WTC11 (cell line): ENCODE results near the gene CNST. TPM values are rescaled to one million over a fixed set of nuclear protein-coding genes. Genes with fewer than 3 reads are reported as not detected.

Source experiments
- ATAC-seq: fragments of 200-7000 bp; cut with Tn5 transposase; 2 replicates; pipeline ENCODE4 v1.10.0; 2021; ENCODE audit warnings: mild to moderate bottlenecking, moderate library complexity
- CTCF ChIA-PET: fragments of 300-600 bp; sonication (Branson Sonifier 250); formaldehyde crosslinking; loops from one replicate; lab custom pipeline; 2021; ENCODE audit warnings: antibody characterized with exemption; lab: Charles Lee
- POLR2A ChIA-PET: fragments of 350-600 bp; sonication (Branson Sonifier 250); formaldehyde crosslinking; loops from one replicate; lab custom pipeline; 2021; ENCODE audit warnings: antibody characterized with exemption; lab: Charles Lee
- DNase-seq: peaks from one replicate; pipeline ENCODE4 v3.0.0; 2021; ENCODE audit warnings: low spot score
- H3K27ac Mint-ChIP-seq: 2 replicates; pipeline ENCODE4 v1.8.0; 2021; ENCODE audit warnings: mixed read lengths
- H3K27me3 Mint-ChIP-seq: 2 replicates; pipeline ENCODE4 v1.8.0; 2021; ENCODE audit warnings: low read depth, mild to moderate bottlenecking, moderate library complexity, mixed read lengths
- H3K36me3 Mint-ChIP-seq: 2 replicates; pipeline ENCODE4 v1.8.0; 2021; ENCODE audit warnings: mixed read lengths
- H3K4me1 Mint-ChIP-seq: 2 replicates; pipeline ENCODE4 v1.8.0; 2022; ENCODE audit warnings: mixed read lengths
- H3K4me3 Mint-ChIP-seq: 2 replicates; pipeline ENCODE4 v1.8.0; 2021; ENCODE audit warnings: mild to moderate bottlenecking, moderate library complexity, mixed read lengths
- H3K9me3 Mint-ChIP-seq: 2 replicates; pipeline ENCODE4 v1.8.0; 2021; ENCODE audit warnings: mixed read lengths
- AFF4 ChIP-seq: sonication (generic); formaldehyde crosslinking; IDR thresholded peaks from 2 replicates; pipeline ENCODE4 v1.8.1; 2023; ENCODE audit warnings: mild to moderate bottlenecking, missing genetic modification reagents, borderline replicate concordance
- EMX1 ChIP-seq: fragments of 250-450 bp; sonication (Bioruptor Pico); IDR thresholded peaks from 2 replicates; pipeline ENCODE4 v1.8.0; 2021; ENCODE audit warnings: mild to moderate bottlenecking
- ESRRA ChIP-seq: sonication (generic); formaldehyde crosslinking; IDR thresholded peaks from 2 replicates; pipeline ENCODE4 v1.8.1; 2022; ENCODE audit warnings: mild to moderate bottlenecking, missing genetic modification reagents, borderline replicate concordance
- IRF2 ChIP-seq: sonication (generic); formaldehyde crosslinking; IDR thresholded peaks from 2 replicates; pipeline ENCODE4 v1.8.0; 2022; ENCODE audit warnings: low read depth, missing genetic modification reagents, borderline replicate concordance
- JUN ChIP-seq: sonication (generic); formaldehyde crosslinking; IDR thresholded peaks from 2 replicates; pipeline ENCODE4 v1.8.0; 2023; ENCODE audit warnings: mild to moderate bottlenecking, missing genetic modification reagents
- KAT7 ChIP-seq: sonication (generic); formaldehyde crosslinking; IDR thresholded peaks from 2 replicates; pipeline ENCODE4 v1.8.1; 2023; ENCODE audit warnings: missing genetic modification reagents, mild to moderate bottlenecking, borderline replicate concordance
- NFATC4 ChIP-seq: fragments of 250-450 bp; sonication (Bioruptor Pico); IDR thresholded peaks from 2 replicates; pipeline ENCODE4 v1.9.0; 2021; ENCODE audit warnings: mild to moderate bottlenecking
- RELA ChIP-seq: sonication (generic); formaldehyde crosslinking; IDR thresholded peaks from 2 replicates; pipeline ENCODE4 v1.8.1; 2022; ENCODE audit warnings: missing genetic modification reagents, mild to moderate bottlenecking, borderline replicate concordance
- ZBTB21 ChIP-seq: sonication (generic); formaldehyde crosslinking; IDR thresholded peaks from 2 replicates; pipeline ENCODE4 v1.8.1; 2023; ENCODE audit warnings: mild to moderate bottlenecking, missing genetic modification reagents, borderline replicate concordance
- ZNF219 ChIP-seq: sonication (generic); formaldehyde crosslinking; IDR thresholded peaks from 2 replicates; pipeline ENCODE4 v1.8.0; 2023; ENCODE audit warnings: missing genetic modification reagents, mild to moderate bottlenecking, borderline replicate concordance
- ZNF263 ChIP-seq: sonication (generic); formaldehyde crosslinking; IDR thresholded peaks from 2 replicates; pipeline ENCODE4 v1.8.1; 2022; ENCODE audit warnings: low read depth, mild to moderate bottlenecking, moderate library complexity, missing genetic modification reagents
- ZNF396 ChIP-seq: fragments of 250-450 bp; sonication (Bioruptor Pico); IDR thresholded peaks from 2 replicates; pipeline ENCODE4 v1.8.0; 2021; ENCODE audit warnings: mild to moderate bottlenecking, moderate library complexity, borderline replicate concordance
- ZSCAN18 ChIP-seq: fragments of 250-450 bp; sonication (Bioruptor Pico); IDR thresholded peaks from 2 replicates; pipeline ENCODE4 v2.1.2; 2022; ENCODE audit warnings: mild to moderate bottlenecking, moderate library complexity
- total RNA-seq: library from RNA; stranded (reverse); gene quantifications from 3 replicates; pipeline ENCODE4 v1.2.3, GENCODE V29; 2021
- TF ChIP-seq, protein P1 (sequence below): sonication (generic); formaldehyde crosslinking; IDR thresholded peaks from 2 replicates; pipeline ENCODE4 v1.8.1; 2023; ENCODE audit warnings: mild to moderate bottlenecking, missing genetic modification reagents
- TF ChIP-seq, protein P2 (sequence below): sonication (generic); formaldehyde crosslinking; IDR thresholded peaks from 2 replicates; pipeline ENCODE4 v1.8.1; 2023; ENCODE audit warnings: mild to moderate bottlenecking, moderate library complexity, missing genetic modification reagents

Gene CNST
- total RNA-seq, 1 experiment from 2014 or later: 18.4 TPM

GRCh38 chr1:246622035-246622652 is 55.9 kb downstream of the CNST start:
- peaks cover 14% of the 10 kb centered on the region for H3K4me1 Mint-ChIP-seq
- ChIA-PET CTCF (no interaction called here), POLR2A (no interaction called here)
- H3K27me3 Mint-ChIP-seq: no peaks in the 10 kb centered on the region
- H3K9me3 Mint-ChIP-seq: peaks cover 4% of the 10 kb centered on the region; the same call in 1 of the 2 replicates
- ATAC-seq: no peak
- no peak overlapping the region for H3K4me3 Mint-ChIP-seq
- TF ChIP-seq EMX1 (CRISPR knock-in tag) (no peak), ZNF263 (no peak)
- TF ChIP-seq, all 79 proteins: peak for 0
- DNase-seq: no peak
- peaks cover 10% of the 10 kb centered on the region for H3K36me3 Mint-ChIP-seq
- no peak overlapping the region for H3K27ac Mint-ChIP-seq

- no peak for ATAC-seq
- CTCF ChIA-PET: no interaction called here
- no peak overlapping the region for H3K27ac Mint-ChIP-seq
- H3K4me1 Mint-ChIP-seq: no peaks in the 10 kb centered on the region
- no peak for TF ChIP-seq ZNF219
- TF ChIP-seq, all 79 proteins: peak for 0
- Mint-ChIP-seq H3K9me3 (peaks cover 4% of the 10 kb centered on the region; the same call in 1 of the 2 replicates), H3K27me3 (no peaks in the 10 kb centered on the region), H3K4me3 (no peak overlapping the region), H3K36me3 (peaks cover 10% of the 10 kb centered on the region)
- POLR2A ChIA-PET: interaction anchor here (0.7 kb wide), 1 partner anchor 584 kb away, joined by 5 read pairs; no protein-coding TSS in a partner anchor
- no peak for DNase-seq
Observed at GRCh38 chr1:246624091-246624490, 57.8 kb downstream of the CNST start.

- ATAC-seq (no peak), DNase-seq (no peak)
- Mint-ChIP-seq H3K4me3 (no peak overlapping the region), H3K36me3 (no peaks in the 10 kb centered on the region), H3K27ac (no peak overlapping the region), H3K4me1 (no peaks in the 10 kb centered on the region), H3K27me3 (no peaks in the 10 kb centered on the region), H3K9me3 (no peaks in the 10 kb centered on the region)
- TF ChIP-seq, protein P1, sequence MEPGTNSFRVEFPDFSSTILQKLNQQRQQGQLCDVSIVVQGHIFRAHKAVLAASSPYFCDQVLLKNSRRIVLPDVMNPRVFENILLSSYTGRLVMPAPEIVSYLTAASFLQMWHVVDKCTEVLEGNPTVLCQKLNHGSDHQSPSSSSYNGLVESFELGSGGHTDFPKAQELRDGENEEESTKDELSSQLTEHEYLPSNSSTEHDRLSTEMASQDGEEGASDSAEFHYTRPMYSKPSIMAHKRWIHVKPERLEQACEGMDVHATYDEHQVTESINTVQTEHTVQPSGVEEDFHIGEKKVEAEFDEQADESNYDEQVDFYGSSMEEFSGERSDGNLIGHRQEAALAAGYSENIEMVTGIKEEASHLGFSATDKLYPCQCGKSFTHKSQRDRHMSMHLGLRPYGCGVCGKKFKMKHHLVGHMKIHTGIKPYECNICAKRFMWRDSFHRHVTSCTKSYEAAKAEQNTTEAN (CRISPR knock-in tag): no peak
- TF ChIP-seq ZBTB21 (CRISPR knock-in tag) (no peak), NFATC4 (CRISPR knock-in tag) (no peak), ZNF396 (no peak), IRF2 (CRISPR knock-in tag) (no peak), JUN (CRISPR knock-in tag) (no peak), KAT7 (CRISPR knock-in tag) (no peak), RELA (CRISPR knock-in tag) (no peak), AFF4 (CRISPR knock-in tag) (no peak), ZSCAN18 (no peak), ZNF219 (no peak), ESRRA (CRISPR knock-in tag) (no peak)
- TF ChIP-seq, protein P2, sequence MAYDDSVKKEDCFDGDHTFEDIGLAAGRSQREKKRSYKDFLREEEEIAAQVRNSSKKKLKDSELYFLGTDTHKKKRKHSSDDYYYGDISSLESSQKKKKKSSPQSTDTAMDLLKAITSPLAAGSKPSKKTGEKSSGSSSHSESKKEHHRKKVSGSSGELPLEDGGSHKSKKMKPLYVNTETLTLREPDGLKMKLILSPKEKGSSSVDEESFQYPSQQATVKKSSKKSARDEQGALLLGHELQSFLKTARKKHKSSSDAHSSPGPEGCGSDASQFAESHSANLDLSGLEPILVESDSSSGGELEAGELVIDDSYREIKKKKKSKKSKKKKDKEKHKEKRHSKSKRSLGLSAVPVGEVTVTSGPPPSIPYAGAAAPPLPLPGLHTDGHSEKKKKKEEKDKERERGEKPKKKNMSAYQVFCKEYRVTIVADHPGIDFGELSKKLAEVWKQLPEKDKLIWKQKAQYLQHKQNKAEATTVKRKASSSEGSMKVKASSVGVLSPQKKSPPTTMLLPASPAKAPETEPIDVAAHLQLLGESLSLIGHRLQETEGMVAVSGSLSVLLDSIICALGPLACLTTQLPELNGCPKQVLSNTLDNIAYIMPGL: no peak
- ChIA-PET POLR2A (no interaction called here), CTCF (no interaction called here)
Observed at GRCh38 chr1:246629030-246629429, 62.8 kb downstream of the CNST start.
